GM12878 (cell line): ENCODE results near the gene DFFB. TPM values are rescaled to one million over a fixed set of nuclear protein-coding genes. Genes with fewer than 3 reads are reported as not detected.

Experiments
- ATAC-seq: fragments of 200-7000 bp; cut with Tn5 transposase; 3 replicates; pipeline ENCODE4 v1.9.1; 2020; ENCODE audit warnings: mild to moderate bottlenecking, moderate library complexity
- BruUV-seq: library from RNA; stranded (reverse); fragments of 400-500 nt; replicated peaks from 2 replicates; lab custom pipeline; 2021; lab: Mats Ljungman, UMichigan
- CTCF ChIA-PET: fragments of 300-600 bp; sonication (Branson Sonifier 250); formaldehyde crosslinking; extraction: SDS; loops from one replicate; lab custom pipeline; 2021; ENCODE audit warnings: inconsistent platforms; lab: Yijun Ruan, JAX
- POLR2A ChIA-PET: fragments of 350-600 bp; formaldehyde crosslinking; extraction: SDS; loops from one replicate; lab custom pipeline; 2021; ENCODE audit warnings: inconsistent platforms; lab: Charles Lee
- RAD21 ChIA-PET: fragments of 300-600 bp; sonication (Branson Sonifier 250); formaldehyde crosslinking; loops from one replicate; lab custom pipeline; 2023; ENCODE audit warnings: antibody characterized with exemption; ENCODE audit not compliant: unreplicated experiment; lab: Charles Lee
- SMC1A ChIA-PET: fragments of 300-600 bp; sonication (Branson Sonifier 250); formaldehyde crosslinking; loops from one replicate; lab custom pipeline; 2023; ENCODE audit not compliant: unreplicated experiment, uncharacterized antibody; lab: Charles Lee
- DNase-seq: peaks from one replicate; pipeline ENCODE4 v3.0.0-alpha.2; 2011; ENCODE audit warnings: low read depth, low spot score
- FAIRE-seq: peaks from 3 replicates; lab custom pipeline; 2011; peaks lifted over from hg19 to GRCh38; lab: Jason Lieb, UNC
- H2AFZ ChIP-seq: 2 replicates; pipeline ENCODE4 v1.6.0; 2011; ENCODE audit warnings: low read depth, low read length, control low read depth; ENCODE audit not compliant: control insufficient read depth
- H3K27ac ChIP-seq: 2 replicates; pipeline ENCODE4 v1.5.1; 2011; ENCODE audit warnings: control low read depth; ENCODE audit not compliant: control insufficient read depth, insufficient read depth
- H3K27me3 ChIP-seq, 2 experiments: replicated peaks in 1 of 2; 2 replicates each; pipeline versions ENCODE4 v1.6.0 to v1.6.1; 2011; ENCODE audit warnings: low read length in 1 of 2; ENCODE audit not compliant: control insufficient read depth in 2 of 2, insufficient read depth in 2 of 2
- H3K36me3 ChIP-seq, 2 experiments: 2 replicates each; pipeline ENCODE4 v1.5.1; 2011; ENCODE audit warnings: low read length in 1 of 2; ENCODE audit not compliant: control insufficient read depth in 2 of 2, insufficient read depth in 2 of 2
- H3K4me1 ChIP-seq: 2 replicates; pipeline ENCODE4 v1.6.1; 2011; ENCODE audit warnings: mild to moderate bottlenecking, low read length, moderate library complexity, mixed read lengths; ENCODE audit not compliant: control insufficient read depth, insufficient read depth
- H3K4me2 ChIP-seq: 2 replicates; pipeline ENCODE4 v1.6.0; 2011; ENCODE audit warnings: control low read depth; ENCODE audit not compliant: control insufficient read depth, insufficient read depth
- H3K4me3 ChIP-seq: fragments of 200-600 bp; sonication (generic); 2 replicates; pipeline ENCODE4 v1.5.1; 2016
- H3K79me2 ChIP-seq: 2 replicates; pipeline ENCODE4 v1.6.0; 2011; ENCODE audit warnings: low read length; ENCODE audit not compliant: control insufficient read depth, insufficient read depth
- H3K9ac ChIP-seq: 2 replicates; pipeline ENCODE4 v1.8.0; 2011; ENCODE audit warnings: low read length, control low read depth, mixed read lengths; ENCODE audit not compliant: control insufficient read depth, insufficient read depth
- H3K9me3 ChIP-seq: replicated peaks from 3 replicates; pipeline ENCODE4 v1.5.1; 2011; ENCODE audit warnings: mild to moderate bottlenecking, low read length; ENCODE audit not compliant: control insufficient read depth, insufficient read depth
- H4K20me1 ChIP-seq: 2 replicates; pipeline ENCODE4 v1.6.0; 2011; ENCODE audit not compliant: control insufficient read depth, insufficient read depth
- CEBPB ChIP-seq, 2 experiments: fragments of 150-350 bp in 1 of 2; IDR thresholded peaks; 2 replicates each; pipeline ENCODE4 v1.6.1; 2012 to 2014; ENCODE audit warnings: low read depth in 2 of 2, low read length in 2 of 2, borderline replicate concordance in 1 of 2, inconsistent platforms in 1 of 2
- HDGF ChIP-seq: fragments of 450-650 bp; IDR thresholded peaks from 2 replicates; pipeline ENCODE4 v1.6.1; 2016; ENCODE audit warnings: antibody characterized with exemption
- IRF5 ChIP-seq: fragments of 450-650 bp; IDR thresholded peaks from 2 replicates; pipeline ENCODE4 v1.6.1; 2017; ENCODE audit warnings: borderline replicate concordance
- KDM1A ChIP-seq: fragments of 200-600 bp; sonication (generic); IDR thresholded peaks from 2 replicates; pipeline ENCODE4 v1.6.1; 2016; ENCODE audit warnings: borderline replicate concordance
- RELB ChIP-seq: fragments of 450-650 bp; IDR thresholded peaks from 2 replicates; pipeline ENCODE4 v1.6.1; 2017; ENCODE audit warnings: low read depth, mild to moderate bottlenecking, moderate library complexity
- SMAD5 ChIP-seq: IDR thresholded peaks from 2 replicates; pipeline ENCODE4 v1.6.1; 2016; ENCODE audit warnings: antibody characterized with exemption, low read depth
- SMC3 ChIP-seq: IDR thresholded peaks from 2 replicates; pipeline ENCODE4 v1.6.1; 2011; ENCODE audit warnings: low read length, improper control_type of control experiment, borderline replicate concordance
- SREBF1 ChIP-seq: IDR thresholded peaks from 2 replicates; pipeline ENCODE4 v1.6.1; 2012; ENCODE audit warnings: mild to moderate bottlenecking, low read length
- WGBS: methylation state at CpG from one replicate; pipeline ENCODE4 v1.1.6; 2016; ENCODE audit warnings: low lambda C conversion rate; ENCODE audit not compliant: insufficient replicate concordance, insufficient coverage; ENCODE audit errors: missing lambda C conversion rate; 5-methylcytosine and 5-hydroxymethylcytosine counted together
- in situ Hi-C: fragments of 300-500 bp; cut with MboI; formaldehyde crosslinking; loops from 9 replicates; pipeline ENCODE4 v1.14.3; 2018; ENCODE audit warnings: mixed read lengths
- intact Hi-C: fragments of 100-400 bp; cut with micrococcal nuclease; formaldehyde crosslinking; loops from one replicate; pipeline ENCODE4 v1.14.2; 2022; ENCODE audit not compliant: unreplicated experiment
- polyA plus RNA-seq, 11 experiments: library from polyadenylated mRNA; depleted of rRNA in 4 of 11; unstranded in 6 of 11; stranded (reverse) in 5 of 11; fragments of >200 nt; fragmentation: Nextera tagmentation in 4 of 11; fragmentation: Illumina TruSeq in 1 of 11; extraction: Ambion mirVana in 4 of 11; extraction: Trizol in 1 of 11; gene quantifications; 1 replicate in 1 of 11; 2 replicates in 10 of 11; pipeline versions ENCODE4 v1.2.1 to v1.2.3, GENCODE V29; 2011 to 2016; ENCODE audit warnings: inconsistent platforms in 2 of 11, missing spikeins in 2 of 11, low read depth in 1 of 11
- total RNA-seq, 4 experiments: library from RNA; depleted of rRNA in 3 of 4; stranded (reverse); fragments of >200 nt in 3 of 4; fragmentation: Illumina TruSeq in 1 of 4; extraction: Trizol in 1 of 4; gene quantifications; 2 replicates each; pipeline versions ENCODE4 v1.2.1 to v1.2.3, GENCODE V29; 2013 to 2021
- TF ChIP-seq, protein P1 (sequence below): fragments of 450-650 bp; IDR thresholded peaks from 2 replicates; pipeline ENCODE4 v1.6.1; 2017; ENCODE audit warnings: antibody characterized with exemption, mild to moderate bottlenecking, moderate library complexity

DFFB gene
- total and polyA plus RNA-seq, 10 of the 15 experiments (the other 5 are each of a cell fraction or from before 2014, with no cell fraction given): 2.7 to 10.7 (median 6.5) TPM

- ChIA-PET RAD21 (no interaction called here), SMC1A (no interaction called here), CTCF (no interaction called here), POLR2A (no interaction called here)
- no peak for FAIRE-seq
- Histone ChIP-seq H3K9ac (no peak overlapping the region), H4K20me1 (no peaks in the 10 kb centered on the region), H3K27me3 (no peaks in the 10 kb centered on the region), H3K4me2 (no peak overlapping the region), H3K27ac (no peak overlapping the region), H3K9me3 (peaks cover 9% of the 10 kb centered on the region; the same call in 2 of the 3 replicates), H3K4me3 (no peak overlapping the region), H3K4me1 (no peaks in the 10 kb centered on the region), H2AFZ (no peak overlapping the region), H3K79me2 (no peaks in the 10 kb centered on the region), H3K36me3 (peaks cover 0 to 15% of the 10 kb centered on the region in 2 experiments; a peak in 3 of 4 replicates)
- WGBS: over 99% methylated on average over 8 of the region's 11 CpGs
- no TSS peak for BruUV-seq
- no peak for DNase-seq
- TF ChIP-seq SMAD5 (no peak), SREBF1 (no peak), KDM1A (no peak), HDGF (no peak), IRF5 (no peak), CEBPB (IDR thresholded peaks at IDR 0.05; ENCODE audit: borderline replicate concordance in 1 of 2, low read depth in 2 of 2, low read length in 2 of 2) (no peak), RELB (no peak), SMC3 (no peak)
- TF ChIP-seq, protein P1, sequence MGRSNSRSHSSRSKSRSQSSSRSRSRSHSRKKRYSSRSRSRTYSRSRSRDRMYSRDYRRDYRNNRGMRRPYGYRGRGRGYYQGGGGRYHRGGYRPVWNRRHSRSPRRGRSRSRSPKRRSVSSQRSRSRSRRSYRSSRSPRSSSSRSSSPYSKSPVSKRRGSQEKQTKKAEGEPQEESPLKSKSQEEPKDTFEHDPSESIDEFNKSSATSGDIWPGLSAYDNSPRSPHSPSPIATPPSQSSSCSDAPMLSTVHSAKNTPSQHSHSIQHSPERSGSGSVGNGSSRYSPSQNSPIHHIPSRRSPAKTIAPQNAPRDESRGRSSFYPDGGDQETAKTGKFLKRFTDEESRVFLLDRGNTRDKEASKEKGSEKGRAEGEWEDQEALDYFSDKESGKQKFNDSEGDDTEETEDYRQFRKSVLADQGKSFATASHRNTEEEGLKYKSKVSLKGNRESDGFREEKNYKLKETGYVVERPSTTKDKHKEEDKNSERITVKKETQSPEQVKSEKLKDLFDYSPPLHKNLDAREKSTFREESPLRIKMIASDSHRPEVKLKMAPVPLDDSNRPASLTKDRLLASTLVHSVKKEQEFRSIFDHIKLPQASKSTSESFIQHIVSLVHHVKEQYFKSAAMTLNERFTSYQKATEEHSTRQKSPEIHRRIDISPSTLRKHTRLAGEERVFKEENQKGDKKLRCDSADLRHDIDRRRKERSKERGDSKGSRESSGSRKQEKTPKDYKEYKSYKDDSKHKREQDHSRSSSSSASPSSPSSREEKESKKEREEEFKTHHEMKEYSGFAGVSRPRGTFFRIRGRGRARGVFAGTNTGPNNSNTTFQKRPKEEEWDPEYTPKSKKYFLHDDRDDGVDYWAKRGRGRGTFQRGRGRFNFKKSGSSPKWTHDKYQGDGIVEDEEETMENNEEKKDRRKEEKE: no peak
- ATAC-seq: no peak
- intact Hi-C loops: no loop called here
- in situ Hi-C loops: no loop called here
These were observed 20.9 kb upstream of the DFFB start for GRCh38 chr1:3836421-3836820.
